HS-27A (cell line): Measurements from ENCODE around the gene ARSA.

Source experiments
- DNase-seq: peaks from one replicate; pipeline ENCODE4 v3.0.0-alpha.2; 2012; ENCODE audit warnings: low read depth, missing footprints

Gene ARSA

GRCh38 chr22:50604256-50605001, 23.5 kb downstream of the ARSA start:
- no peak for DNase-seq

DNA sequence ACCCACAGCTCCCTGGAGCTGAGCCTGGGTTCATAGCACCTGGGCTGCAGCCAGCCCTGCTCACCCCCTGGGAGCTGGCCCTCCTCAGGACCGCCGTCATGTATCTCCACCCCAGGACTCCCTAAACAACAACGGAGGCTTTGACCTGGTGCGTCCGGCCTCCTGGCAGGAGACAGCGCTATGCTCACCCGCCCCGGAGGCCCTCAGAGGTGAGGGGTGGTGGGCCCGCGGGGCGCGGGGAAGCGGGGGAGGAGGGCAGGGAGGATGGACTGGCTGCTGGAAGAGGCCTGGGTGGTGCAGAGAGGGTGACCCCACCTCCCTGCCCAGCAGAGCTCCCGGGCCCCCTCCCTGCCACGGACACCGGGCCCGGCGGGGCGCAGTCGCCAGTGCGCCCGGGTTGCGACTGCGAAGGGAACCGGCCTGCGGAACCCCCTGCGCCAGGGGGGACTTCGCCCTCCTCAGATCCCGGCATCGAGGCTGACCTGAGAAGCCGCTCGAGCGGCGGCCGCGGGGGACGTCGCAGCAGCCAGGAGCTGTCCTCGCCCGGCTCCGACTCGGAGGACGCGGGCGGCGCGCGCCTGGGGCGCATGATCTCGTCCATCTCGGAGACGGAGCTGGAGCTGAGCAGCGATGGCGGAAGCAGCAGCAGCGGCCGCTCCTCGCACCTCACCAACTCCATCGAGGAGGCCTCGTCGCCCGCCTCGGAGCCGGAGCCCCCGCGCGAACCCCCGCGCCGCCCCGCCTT, 24.3 kb downstream of the ARSA start:
- no peak for DNase-seq

- DNase-seq = no peak
Measured at GRCh38 chr22:50602338-50602700, 25.6 kb downstream of the ARSA start.

GRCh38 chr22:50601669-50602337, 26.1 kb downstream of the ARSA start:
- no peak for DNase-seq

- no peak for DNase-seq
Measured at GRCh38 chr22:50600967-50601668, 26.8 kb downstream of the ARSA start.

GRCh38 chr22:50600538-50600937, 27.4 kb downstream of the ARSA start, which contains the start of gene MAPK8IP2:
TSS of gene MAPK8IP2 (plus strand) at chr22:50600793. CDS start at chr22:50600819, 26 bp downstream.
- DNase-seq = no peak

GRCh38 chr22:50599816-50600455, 28.0 kb downstream of the ARSA start:
- DNase-seq = no peak

DNA sequence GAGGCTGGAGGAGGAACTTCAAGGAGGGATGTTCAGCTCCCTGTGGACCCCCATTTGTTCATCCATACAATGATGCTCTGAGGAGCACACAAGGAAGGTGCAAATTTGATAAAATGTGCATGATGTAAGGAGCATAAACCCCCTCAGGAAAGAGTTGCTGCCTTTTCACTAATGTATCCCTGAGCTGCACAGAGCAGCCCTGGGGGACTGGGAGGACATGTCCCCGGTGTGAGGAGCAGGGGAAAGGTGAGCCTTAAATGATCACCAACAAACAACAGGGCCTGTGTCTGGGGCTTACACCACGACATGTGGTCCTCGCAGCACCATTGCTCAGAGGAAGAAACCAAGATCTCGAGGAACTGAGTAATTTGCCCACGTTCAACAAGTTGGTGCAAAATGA, 30.9 kb downstream of the ARSA start:
- no peak for DNase-seq

DNA sequence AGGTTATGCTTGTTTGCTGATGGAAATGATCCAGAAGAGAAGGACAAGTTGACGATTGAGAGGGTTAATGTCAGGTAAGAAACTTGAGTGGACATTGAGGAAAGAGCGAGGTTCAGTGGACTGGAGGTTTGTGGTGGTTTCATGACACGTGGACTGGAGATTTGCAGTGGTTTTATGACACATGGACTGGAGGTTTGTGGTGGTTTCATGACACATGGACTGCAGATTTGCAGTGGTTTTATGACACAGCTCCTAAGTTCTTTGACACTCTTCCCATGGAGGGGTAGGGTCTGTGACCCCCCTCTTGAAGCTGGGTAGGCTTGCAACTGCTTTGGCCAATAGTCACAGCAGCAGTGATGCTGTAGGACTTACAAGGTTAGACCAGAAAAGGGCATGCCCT, 32.8 kb downstream of the ARSA start:
- no peak for DNase-seq

GRCh38 chr22:50587407-50587806, 40.5 kb downstream of the ARSA start:
- no peak for DNase-seq

GRCh38 chr22:50586416-50586815, 41.5 kb downstream of the ARSA start:
- no peak for DNase-seq

GRCh38 chr22:50585781-50586180, 42.2 kb downstream of the ARSA start:
- no peak for DNase-seq

DNA sequence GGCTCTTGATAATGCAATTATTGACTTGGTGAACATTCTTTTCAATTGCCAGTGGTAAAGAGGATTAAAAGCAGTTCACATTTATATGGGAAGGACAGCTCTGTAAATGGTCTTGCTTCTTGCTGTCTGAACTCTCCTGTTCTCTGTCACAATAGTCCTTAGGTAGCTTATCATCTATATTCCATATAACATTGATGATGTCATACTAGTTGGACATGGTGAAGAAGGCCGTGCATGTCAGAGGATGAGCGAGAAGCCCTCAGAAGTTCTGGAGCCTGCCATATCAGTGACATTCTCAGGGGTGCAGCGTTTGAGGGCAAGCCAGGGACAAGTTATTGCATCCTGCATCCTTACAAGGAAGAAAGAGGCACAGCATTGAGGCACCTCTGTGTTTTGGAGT, 42.7 kb downstream of the ARSA start:
- DNase-seq = no peak

DNA sequence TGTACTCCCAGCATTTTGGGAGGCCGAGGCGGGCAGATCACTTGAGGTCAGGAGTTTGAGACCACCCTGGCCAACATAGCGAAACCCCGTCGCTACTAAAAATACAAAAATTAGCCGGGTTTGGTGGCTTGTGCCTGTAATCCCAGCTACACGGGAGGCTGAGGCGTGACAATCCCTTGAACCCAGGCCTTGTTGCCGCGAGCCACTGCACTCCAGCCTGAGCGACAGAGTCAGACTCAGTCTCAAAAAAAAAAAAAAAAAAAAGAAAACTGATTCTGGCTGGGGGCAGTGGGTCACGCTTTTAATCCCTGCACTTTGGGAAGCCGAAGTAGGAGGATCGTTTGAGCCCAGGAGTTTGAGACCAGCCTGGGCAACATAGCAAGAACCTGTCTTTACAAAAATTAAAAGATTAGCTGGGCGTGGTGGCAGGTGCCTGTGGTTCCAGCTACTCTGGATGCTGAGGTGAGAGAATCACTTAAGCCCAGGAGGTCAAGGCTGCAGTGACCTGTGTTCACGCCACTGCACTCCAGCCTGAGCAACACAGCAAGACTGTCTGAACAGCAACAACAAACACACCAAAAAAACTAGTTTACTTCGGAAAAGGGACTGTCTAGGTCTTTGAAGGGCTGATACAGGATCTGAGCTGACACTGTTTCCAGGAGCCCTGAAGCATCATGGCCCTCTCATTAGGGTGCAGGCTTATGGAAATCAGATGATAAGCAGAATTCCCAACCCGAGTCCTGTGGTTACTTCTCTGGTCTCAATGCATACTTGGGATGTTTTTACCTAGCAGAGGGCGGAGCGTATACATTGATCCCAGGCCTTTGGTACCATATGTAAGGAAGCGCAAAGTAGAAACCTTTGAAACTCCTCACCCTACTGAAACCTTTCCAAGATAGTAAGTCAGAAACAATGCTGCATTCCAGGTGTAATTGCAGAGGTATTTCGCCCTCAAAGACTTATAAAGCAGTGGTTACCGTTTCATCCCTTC, 43.6 kb downstream of the ARSA start:
- no peak for DNase-seq

- no peak for DNase-seq
Measured at GRCh38 chr22:50583294-50583861, 44.6 kb downstream of the ARSA start.

DNA sequence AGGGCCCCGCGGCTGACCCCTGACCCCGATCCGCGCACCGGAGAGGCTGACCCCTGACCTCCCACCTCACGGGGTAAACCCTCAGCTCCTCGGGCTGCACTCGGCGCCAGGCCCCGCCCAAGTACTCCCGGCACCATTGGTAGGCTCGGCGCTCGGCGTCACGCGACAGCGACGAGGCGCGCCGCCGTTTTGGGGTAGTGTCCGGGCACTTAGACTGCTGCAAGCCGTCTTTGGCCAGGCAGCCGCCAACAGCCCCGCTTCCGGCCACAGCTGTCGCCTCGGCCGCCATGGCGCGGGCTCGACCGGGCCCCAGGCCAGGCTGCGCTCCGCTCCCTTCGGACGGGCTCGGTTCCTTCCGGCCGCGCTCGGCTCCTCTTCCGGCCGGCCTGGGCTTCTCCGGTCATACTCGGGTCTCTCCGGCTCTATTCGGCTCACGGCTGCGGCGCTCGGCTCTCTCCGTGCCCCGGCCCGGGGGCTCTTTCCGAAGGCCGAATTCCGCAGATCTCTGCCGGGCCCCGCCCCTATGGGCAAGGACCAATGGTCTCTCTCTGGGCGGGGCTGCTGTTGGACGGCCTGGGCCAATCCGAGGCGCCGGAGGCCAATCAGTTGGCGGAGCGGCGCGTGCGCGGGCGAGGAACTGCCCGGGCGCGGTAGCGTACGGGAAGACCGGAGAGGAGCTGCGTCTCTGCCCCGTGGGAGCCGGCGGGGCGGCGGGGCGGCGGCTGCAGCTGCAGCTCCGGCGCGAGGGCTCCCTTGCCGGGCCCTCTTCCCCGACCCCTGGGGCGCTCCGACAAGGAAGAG, 45.3 kb downstream of the ARSA start, which contains the start of gene CHKB:
TSS of gene CHKB (minus strand) at position 357 of the 801 bp plus-strand sequence. CDS start at position 289, 68 bp downstream.
- peak; percentile 90 for DNase-seq

DNA sequence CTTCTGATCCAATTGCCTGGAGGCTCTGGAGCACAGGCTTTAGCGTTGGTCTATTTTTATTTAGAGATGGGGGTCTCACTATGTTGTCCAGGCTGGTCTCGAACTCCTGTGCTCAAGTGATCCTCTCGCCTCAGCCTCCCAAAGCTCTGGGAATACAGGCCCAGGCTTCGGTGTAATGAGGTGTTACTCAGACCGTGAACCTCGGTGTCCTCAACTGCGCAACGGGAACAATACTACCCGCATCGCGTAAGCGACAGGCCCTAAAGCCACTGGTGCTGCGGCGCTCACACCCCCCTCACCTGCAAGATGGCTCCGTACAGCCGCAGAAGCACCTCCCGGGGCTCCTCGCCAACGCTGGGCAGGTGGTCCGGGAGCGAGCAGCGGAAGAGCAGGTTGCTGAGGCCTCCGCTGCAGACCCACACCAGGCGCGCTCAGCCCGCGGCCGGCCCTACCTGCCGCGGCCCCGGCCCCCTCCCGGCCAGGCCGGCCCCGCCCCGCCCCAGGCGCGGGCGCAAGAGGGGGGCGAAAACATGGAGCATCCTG, 45.9 kb downstream of the ARSA start:
- DNase-seq = no peak

DNA sequence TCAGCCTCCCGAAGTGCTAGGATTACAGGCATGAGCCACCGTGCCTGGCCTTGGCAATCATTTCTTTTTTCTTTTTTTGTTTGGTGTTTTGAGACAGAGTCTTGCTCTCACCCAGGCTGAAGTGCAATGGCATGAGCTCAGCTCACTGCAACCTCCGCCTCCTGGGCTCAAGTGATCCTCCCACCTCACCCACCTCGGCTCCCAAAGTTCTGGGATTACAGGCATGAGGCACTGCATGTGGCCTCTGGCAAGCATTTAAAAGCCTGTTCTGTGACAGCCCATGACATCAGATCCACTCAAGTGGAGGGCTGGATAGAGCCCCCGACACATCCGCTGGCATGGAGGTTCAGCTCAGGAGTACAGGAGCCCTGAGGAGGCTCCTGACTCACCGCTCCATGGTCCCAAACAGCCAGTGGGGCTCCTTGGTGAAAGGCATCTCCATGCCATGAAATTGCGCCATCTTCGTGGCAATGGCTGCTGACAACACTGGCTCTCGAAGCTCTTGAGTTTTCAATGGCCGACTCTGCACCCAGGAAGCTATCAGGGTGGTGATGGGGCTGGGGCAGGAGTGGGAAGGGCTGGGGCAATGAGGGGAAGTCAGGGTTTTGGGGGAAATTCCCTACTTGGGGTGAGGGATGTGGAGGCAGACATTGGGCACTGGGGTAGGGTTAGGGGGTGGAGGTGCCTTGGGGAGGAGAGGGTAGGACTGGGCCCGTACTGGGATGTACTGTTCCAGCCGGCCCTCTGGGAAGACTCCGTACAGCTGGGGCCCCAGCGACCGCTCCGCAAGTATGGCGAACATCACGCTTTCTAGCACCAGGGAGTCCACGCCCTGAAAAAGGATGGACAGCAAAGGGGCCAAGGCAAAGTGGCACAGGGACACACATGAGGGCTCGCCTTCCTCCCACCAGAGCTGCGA, 46.7 kb downstream of the ARSA start:
- DNase-seq = no peak
